ENCODE results near the gene CDIP1.

DNA sequence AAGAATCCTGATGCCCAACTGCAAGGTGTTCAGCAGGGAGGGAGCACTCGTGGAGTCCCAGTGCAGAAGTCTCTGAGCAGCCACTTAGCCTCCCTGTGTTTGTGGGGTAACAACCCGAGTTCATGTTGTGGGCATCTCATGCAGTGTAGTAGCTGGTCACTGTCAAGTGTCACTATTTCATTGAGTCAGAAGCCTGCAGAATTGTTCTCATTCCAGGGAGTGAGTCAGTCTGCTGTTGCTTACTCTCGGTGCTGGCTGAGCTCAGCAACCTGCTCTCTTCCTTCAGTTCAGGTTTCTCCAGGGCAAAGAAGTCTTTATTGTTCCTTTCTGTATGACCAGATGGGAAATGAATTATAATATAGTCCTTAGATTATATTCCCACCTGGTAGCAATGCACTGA is 38.3 kb downstream of the CDIP1 start:
- TF ChIP-seq GATA3 (IDR thresholded peaks at IDR 0.05; ENCODE audit: low read depth, low read length) (no peak), GATA2 (IDR thresholded peaks at IDR 0.05; ENCODE audit: low read depth, low read length) (no peak)

Data from SH-SY5Y (cell line).